Prostate gland (tissue), 2 donors: ENCODE results near the gene PPP1R3E. TPM values are rescaled to one million over a fixed set of nuclear protein-coding genes. Genes with fewer than 3 reads are reported as not detected.

Experiments
- DNase-seq: peaks from one replicate; pipeline ENCODE4 v3.0.0-alpha.2; 2019; ENCODE audit warnings: low spot score
- H3K27ac ChIP-seq, 2 donors: fragments of 200-600 bp; sonication (generic); 2 replicates each; pipeline ENCODE4 v1.5.1; 2017 to 2019
- H3K27me3 ChIP-seq: fragments of 200-600 bp; sonication (generic); replicated peaks from 2 replicates; pipeline ENCODE4 v1.5.1; 2019; ENCODE audit not compliant: insufficient read depth
- H3K36me3 ChIP-seq, 2 donors: fragments of 200-600 bp; sonication (generic); 1 replicate in 1 of 2; 2 replicates in 1 of 2; pipeline versions ENCODE4 v1.5.1 to v1.8.1; 2017 to 2019
- H3K4me1 ChIP-seq: fragments of 200-600 bp; sonication (generic); replicated peaks from 2 replicates; pipeline ENCODE4 v1.5.1; 2019
- H3K4me3 ChIP-seq, 2 donors: fragments of 200-600 bp; sonication (generic); 2 replicates each; pipeline ENCODE4 v1.5.1; 2017 to 2019
- H3K9me3 ChIP-seq: fragments of 200-600 bp; sonication (generic); 2 replicates; pipeline ENCODE4 v1.5.1; 2017
- POLR2A ChIP-seq: fragments of 450-650 bp; IDR thresholded peaks from one replicate; pipeline ENCODE4 v1.6.1; 2016; ENCODE audit warnings: antibody characterized with exemption, mild to moderate bottlenecking
- POLR2AphosphoS5 ChIP-seq: sonication (generic); formaldehyde crosslinking; IDR thresholded peaks from one replicate; pipeline ENCODE4 v1.6.1; 2017; ENCODE audit warnings: antibody characterized with exemption
- WGBS: methylation state at CpG from one replicate; pipeline ENCODE4 v1.1.5; 2018; 5-methylcytosine and 5-hydroxymethylcytosine counted together
- intact Hi-C: fragments of 100-400 bp; cut with DNase I; formaldehyde crosslinking; loops from one replicate; pipeline ENCODE4 v1.14.2; 2022
- total RNA-seq, 2 donors: library from RNA; depleted of rRNA; stranded (reverse); fragments of >200 nt; gene quantifications; one replicate each; pipeline ENCODE4 v1.1.0, GENCODE V29; 2016
- TF ChIP-seq, protein P1 (sequence below), 4 experiments: fragments of 200-600 bp in 2 of 4; fragments of 450-650 bp in 2 of 4; sonication (generic) in 2 of 4; IDR thresholded peaks; 1 replicate in 3 of 4; 2 replicates in 1 of 4; pipeline ENCODE4 v1.5.1; 2016 to 2019; ENCODE audit warnings: antibody characterized with exemption in 4 of 4, mild to moderate bottlenecking in 2 of 4, moderate library complexity in 2 of 4

The PPP1R3E gene
- total RNA-seq, 2 donors from 2014 or later = 4.9 to 20.2 TPM

DNA sequence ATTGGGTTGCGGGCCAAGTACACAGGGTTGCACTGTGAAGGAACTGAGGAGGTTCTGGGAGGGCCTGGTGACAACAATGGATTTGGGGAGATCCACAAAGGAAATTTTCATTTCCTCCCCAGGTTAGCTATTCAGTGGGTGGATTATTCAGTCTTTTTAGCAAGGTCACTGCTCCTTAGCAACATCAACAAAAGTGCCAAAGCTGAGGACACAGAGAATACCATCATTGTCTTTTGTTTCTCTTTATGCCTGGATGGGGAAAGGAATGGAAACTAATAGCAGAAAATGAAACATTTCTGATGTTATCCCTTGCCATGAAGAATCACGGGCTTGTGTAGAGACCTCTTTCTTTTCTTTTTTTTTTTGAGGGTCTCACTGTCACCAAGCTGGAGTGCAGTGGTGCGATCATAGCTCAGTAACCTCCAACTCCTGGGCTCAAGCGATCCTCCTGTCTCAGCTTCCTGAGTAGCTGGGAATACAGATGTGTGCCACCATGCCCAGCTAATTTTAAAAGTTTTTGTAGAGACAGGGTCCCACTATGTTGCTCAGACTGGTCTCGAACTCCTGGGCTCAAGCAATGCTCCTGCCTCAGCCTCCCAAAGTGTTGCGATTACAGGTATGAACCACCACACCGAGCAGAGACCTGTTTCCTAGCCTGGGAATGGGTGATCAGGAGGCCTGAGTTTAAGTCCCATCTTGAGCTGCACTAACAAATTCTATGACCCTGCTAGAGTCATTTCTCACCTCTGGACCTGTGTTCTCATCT lies 6.5 kb downstream of the PPP1R3E start:
- Histone ChIP-seq H3K9me3 (no peaks in the 10 kb centered on the region), H3K4me1 (no peaks in the 10 kb centered on the region), H3K27ac (no peak overlapping the region), H3K4me3 (no peak overlapping the region), H3K36me3 (no peaks in the 10 kb centered on the region), H3K27me3 (no peaks in the 10 kb centered on the region)
- TF ChIP-seq POLR2A (no peak), POLR2AphosphoS5 (no peak)
- intact Hi-C loops = no loop called here
- no peak for DNase-seq
- 90% methylated on average over 7 of the region's 7 CpGs for WGBS

DNA sequence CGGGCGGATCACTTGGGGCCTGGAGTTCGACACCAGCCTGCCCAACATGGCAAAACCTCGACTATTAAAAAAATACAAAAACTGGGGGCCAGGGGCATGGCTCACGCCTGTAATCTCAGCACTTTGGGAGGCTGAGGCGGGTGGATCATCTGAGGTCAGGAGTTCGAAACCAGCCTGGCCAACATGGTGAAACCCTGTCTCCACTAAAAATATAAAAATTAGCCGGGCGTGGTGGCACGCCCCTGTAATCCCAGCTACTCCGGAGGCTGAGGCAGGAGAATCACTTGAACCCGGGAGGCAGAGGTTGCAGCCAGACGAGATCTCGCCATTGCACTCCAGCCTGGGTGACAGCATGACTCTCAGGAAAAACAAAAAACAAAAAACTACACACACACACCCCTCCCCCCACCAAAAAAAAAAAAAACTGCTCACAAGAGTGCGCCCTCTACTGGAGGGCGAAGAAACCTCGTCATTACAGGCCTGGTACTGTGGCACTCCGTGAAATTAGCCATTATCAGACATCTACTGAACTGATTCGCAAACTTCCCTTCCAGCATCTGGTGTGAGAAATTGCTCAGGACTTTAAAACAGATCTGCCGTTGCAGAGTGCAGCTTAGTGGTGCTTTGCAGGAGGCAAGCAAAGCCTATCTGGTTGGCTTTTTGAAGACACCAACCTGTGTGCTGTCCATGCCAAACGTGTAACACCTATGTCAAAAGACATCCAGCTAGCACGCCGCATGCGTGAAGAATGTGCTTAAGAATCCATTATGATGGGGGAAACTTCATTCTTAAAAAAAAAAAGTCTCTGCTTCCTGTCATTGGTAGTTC lies 7.7 kb downstream of the PPP1R3E start:
- Histone ChIP-seq H3K4me1 (no peaks in the 10 kb centered on the region), H3K36me3 (no peaks in the 10 kb centered on the region), H3K9me3 (no peaks in the 10 kb centered on the region), H3K4me3 (no peak overlapping the region), H3K27ac (no peak overlapping the region), H3K27me3 (no peaks in the 10 kb centered on the region)
- DNase-seq = no peak
- intact Hi-C loops = no loop called here
- WGBS = 35% methylated on average over 24 of the region's 24 CpGs
- TF ChIP-seq POLR2A (no peak), POLR2AphosphoS5 (peak; percentile 5)
- TF ChIP-seq, protein P1, sequence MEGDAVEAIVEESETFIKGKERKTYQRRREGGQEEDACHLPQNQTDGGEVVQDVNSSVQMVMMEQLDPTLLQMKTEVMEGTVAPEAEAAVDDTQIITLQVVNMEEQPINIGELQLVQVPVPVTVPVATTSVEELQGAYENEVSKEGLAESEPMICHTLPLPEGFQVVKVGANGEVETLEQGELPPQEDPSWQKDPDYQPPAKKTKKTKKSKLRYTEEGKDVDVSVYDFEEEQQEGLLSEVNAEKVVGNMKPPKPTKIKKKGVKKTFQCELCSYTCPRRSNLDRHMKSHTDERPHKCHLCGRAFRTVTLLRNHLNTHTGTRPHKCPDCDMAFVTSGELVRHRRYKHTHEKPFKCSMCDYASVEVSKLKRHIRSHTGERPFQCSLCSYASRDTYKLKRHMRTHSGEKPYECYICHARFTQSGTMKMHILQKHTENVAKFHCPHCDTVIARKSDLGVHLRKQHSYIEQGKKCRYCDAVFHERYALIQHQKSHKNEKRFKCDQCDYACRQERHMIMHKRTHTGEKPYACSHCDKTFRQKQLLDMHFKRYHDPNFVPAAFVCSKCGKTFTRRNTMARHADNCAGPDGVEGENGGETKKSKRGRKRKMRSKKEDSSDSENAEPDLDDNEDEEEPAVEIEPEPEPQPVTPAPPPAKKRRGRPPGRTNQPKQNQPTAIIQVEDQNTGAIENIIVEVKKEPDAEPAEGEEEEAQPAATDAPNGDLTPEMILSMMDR (IDR thresholded peaks at IDR 0.05) = peak; percentile 47 to 79 (median 70)

GRCh38 chr14:23286902-23287479 lies 15.7 kb downstream of the PPP1R3E start:
- intact Hi-C loops = no loop called here
- no peaks in the 10 kb centered on the region for H3K27me3 ChIP-seq
- WGBS = 36% methylated on average over 6 of the region's 6 CpGs
- no peaks in the 10 kb centered on the region for H3K4me1 ChIP-seq
- H3K4me3 ChIP-seq = peak overlapping the region; percentile 84 to 98
- TF ChIP-seq POLR2AphosphoS5 = no peak
- TF ChIP-seq, protein P1 (IDR thresholded peaks at IDR 0.05) = no peak
- TF ChIP-seq POLR2A = no peak
- H3K9me3 ChIP-seq = no peaks in the 10 kb centered on the region
- DNase-seq = no peak
- H3K27ac ChIP-seq = peak overlapping the region; percentile 92 to 99
- H3K36me3 ChIP-seq = no peaks in the 10 kb centered on the region

GRCh38 chr14:23286020-23286901 lies 16.4 kb downstream of the PPP1R3E start, which contains the start of gene HOMEZ:
Gene HOMEZ (minus strand): TSS chr14:23286132. CDS start chr14:23285952, 180 bp downstream.
- Histone ChIP-seq H3K36me3 (no peaks in the 10 kb centered on the region), H3K27me3 (no peaks in the 10 kb centered on the region), H3K9me3 (no peaks in the 10 kb centered on the region), H3K27ac (peak within 1 kb of the TSS; percentile 92 to 99), H3K4me3 (peak within 1 kb of the TSS; percentile 84 to 98), H3K4me1 (no peaks in the 10 kb centered on the region)
- TF ChIP-seq, protein P1 (IDR thresholded peaks at IDR 0.05) = peak; percentile 27 to 48 (median 33)
- TF ChIP-seq POLR2AphosphoS5 = peak; percentile 92
- peak; percentile 87 for TF ChIP-seq POLR2A
- peak; percentile 99 for DNase-seq
- WGBS = under 1% methylated on average over 53 of the region's 53 CpGs
- intact Hi-C loops = no loop called here
